Neutrophil (primary cell): ENCODE data around the gene TREX2.

Experiments
- H3K27ac ChIP-seq: fragments of 200-600 bp; sonication (generic); 2 replicates; pipeline ENCODE4 v1.5.1; 2016; ENCODE audit warnings: mild to moderate bottlenecking, moderate library complexity
- H3K27me3 ChIP-seq: fragments of 200-600 bp; sonication (generic); 2 replicates; pipeline ENCODE4 v1.6.0; 2016; ENCODE audit warnings: mild to moderate bottlenecking
- H3K36me3 ChIP-seq: fragments of 200-600 bp; sonication (generic); 2 replicates; pipeline ENCODE4 v1.5.1; 2017
- H3K4me1 ChIP-seq, 2 experiments: fragments of 200-600 bp in 1 of 2; sonication (generic) in 1 of 2; 1 replicate in 1 of 2; 2 replicates in 1 of 2; pipeline versions ENCODE4 v1.5.1 to v1.6.1; 2013 to 2016; ENCODE audit warnings: low read depth in 1 of 2, low read length in 1 of 2, mild to moderate bottlenecking in 1 of 2, moderate library complexity in 1 of 2; ENCODE audit not compliant: control insufficient read depth in 1 of 2, insufficient read depth in 1 of 2
- H3K4me3 ChIP-seq, 2 experiments: fragments of 200-600 bp in 1 of 2; sonication (generic) in 1 of 2; 1 replicate in 1 of 2; 2 replicates in 1 of 2; pipeline ENCODE4 v1.5.1; 2013 to 2016; ENCODE audit warnings: low read depth in 1 of 2, low read length in 1 of 2, mild to moderate bottlenecking in 1 of 2, moderate library complexity in 1 of 2
- H3K9me3 ChIP-seq: fragments of 200-600 bp; sonication (generic); 2 replicates; pipeline ENCODE4 v1.5.1; 2016
- TF ChIP-seq, protein P1 (sequence below): fragments of 200-600 bp; sonication (generic); IDR thresholded peaks from 2 replicates; pipeline ENCODE4 v1.5.1; 2016; ENCODE audit warnings: antibody characterized with exemption

Gene TREX2, protein sequence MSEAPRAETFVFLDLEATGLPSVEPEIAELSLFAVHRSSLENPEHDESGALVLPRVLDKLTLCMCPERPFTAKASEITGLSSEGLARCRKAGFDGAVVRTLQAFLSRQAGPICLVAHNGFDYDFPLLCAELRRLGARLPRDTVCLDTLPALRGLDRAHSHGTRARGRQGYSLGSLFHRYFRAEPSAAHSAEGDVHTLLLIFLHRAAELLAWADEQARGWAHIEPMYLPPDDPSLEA

GRCh38 chrX:153445856-153446635 is at the start of gene TREX2:
TREX2 (minus strand) TSS chrX:153446056; CDS start chrX:153445430, 626 bp downstream.
- TF ChIP-seq, protein P1, sequence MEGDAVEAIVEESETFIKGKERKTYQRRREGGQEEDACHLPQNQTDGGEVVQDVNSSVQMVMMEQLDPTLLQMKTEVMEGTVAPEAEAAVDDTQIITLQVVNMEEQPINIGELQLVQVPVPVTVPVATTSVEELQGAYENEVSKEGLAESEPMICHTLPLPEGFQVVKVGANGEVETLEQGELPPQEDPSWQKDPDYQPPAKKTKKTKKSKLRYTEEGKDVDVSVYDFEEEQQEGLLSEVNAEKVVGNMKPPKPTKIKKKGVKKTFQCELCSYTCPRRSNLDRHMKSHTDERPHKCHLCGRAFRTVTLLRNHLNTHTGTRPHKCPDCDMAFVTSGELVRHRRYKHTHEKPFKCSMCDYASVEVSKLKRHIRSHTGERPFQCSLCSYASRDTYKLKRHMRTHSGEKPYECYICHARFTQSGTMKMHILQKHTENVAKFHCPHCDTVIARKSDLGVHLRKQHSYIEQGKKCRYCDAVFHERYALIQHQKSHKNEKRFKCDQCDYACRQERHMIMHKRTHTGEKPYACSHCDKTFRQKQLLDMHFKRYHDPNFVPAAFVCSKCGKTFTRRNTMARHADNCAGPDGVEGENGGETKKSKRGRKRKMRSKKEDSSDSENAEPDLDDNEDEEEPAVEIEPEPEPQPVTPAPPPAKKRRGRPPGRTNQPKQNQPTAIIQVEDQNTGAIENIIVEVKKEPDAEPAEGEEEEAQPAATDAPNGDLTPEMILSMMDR, result no peak
- Histone ChIP-seq H3K9me3 (no peaks in the 10 kb centered on the region), H3K27ac (no peak within 1 kb of the TSS), H3K4me1 (no peaks in the 10 kb centered on the region), H3K27me3 (no peaks in the 10 kb centered on the region), H3K4me3 (no peak within 1 kb of the TSS), H3K36me3 (no peaks in the 10 kb centered on the region)

- Histone ChIP-seq H3K4me1 (no peaks in the 10 kb centered on the region), H3K9me3 (no peaks in the 10 kb centered on the region), H3K27me3 (peaks cover 35% of the 10 kb centered on the region), H3K27ac (no peak overlapping the region), H3K36me3 (no peaks in the 10 kb centered on the region), H3K4me3 (no peak overlapping the region)
- TF ChIP-seq, protein P1, result no peak
Observed at GRCh38 chrX:153495362-153495751, 49.5 kb upstream of the TREX2 start.

GRCh38 chrX:153494541-153495361 is 48.9 kb upstream of the TREX2 start, which contains the start of gene BGN:
BGN (plus strand) TSS chrX:153494980; CDS start chrX:153504632, 9,652 bp downstream.
- H3K27me3 ChIP-seq, result peaks cover 35% of the 10 kb centered on the region
- no peak within 1 kb of the TSS for H3K27ac ChIP-seq
- H3K4me3 ChIP-seq, result no peak within 1 kb of the TSS
- TF ChIP-seq, protein P1, result no peak
- H3K36me3 ChIP-seq, result no peaks in the 10 kb centered on the region
- H3K4me1 ChIP-seq, result no peaks in the 10 kb centered on the region
- no peaks in the 10 kb centered on the region for H3K9me3 ChIP-seq

DNA sequence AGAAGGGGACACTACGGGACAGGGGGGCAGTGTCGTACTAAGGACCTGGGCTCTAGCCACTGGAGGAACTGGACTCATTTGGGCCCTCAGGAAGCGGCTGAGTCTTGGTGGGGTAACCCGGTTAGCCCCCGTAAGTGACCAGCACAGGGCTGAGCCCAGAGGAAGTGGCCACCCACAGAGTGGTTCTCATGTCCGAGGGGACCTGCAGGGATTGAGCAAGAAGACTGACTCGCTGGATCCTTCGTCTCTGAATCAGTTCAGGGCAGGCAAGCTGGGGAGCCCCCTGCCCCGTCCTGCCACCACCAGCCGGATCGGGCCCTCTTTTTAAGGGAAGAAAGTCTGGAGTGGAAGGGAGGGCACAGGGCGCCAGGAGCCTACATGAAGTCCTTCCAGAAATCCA is 48.2 kb upstream of the TREX2 start:
- Histone ChIP-seq H3K4me1 (no peaks in the 10 kb centered on the region), H3K27ac (no peak overlapping the region), H3K27me3 (peaks cover 35% of the 10 kb centered on the region), H3K36me3 (no peaks in the 10 kb centered on the region), H3K9me3 (no peaks in the 10 kb centered on the region), H3K4me3 (no peak overlapping the region)
- TF ChIP-seq, protein P1, result no peak

GRCh38 chrX:153493085-153493484 is 47.2 kb upstream of the TREX2 start:
- Histone ChIP-seq H3K36me3 (no peaks in the 10 kb centered on the region), H3K27me3 (peaks cover 35% of the 10 kb centered on the region), H3K27ac (no peak overlapping the region), H3K9me3 (no peaks in the 10 kb centered on the region), H3K4me3 (no peak overlapping the region), H3K4me1 (no peaks in the 10 kb centered on the region)
- TF ChIP-seq, protein P1, result no peak
